Endothelial cell (in vitro differentiated cells): Measurements from ENCODE around the gene CXorf51B. TPM values are rescaled to one million over a fixed set of nuclear protein-coding genes. Genes with fewer than 3 reads are reported as not detected.
"Not testable (repeated sequence)": the region's sequence is repeated elsewhere in the genome, so short reads cannot be mapped to it uniquely, and the experiment has no call there.

Source experiments
- DNase-seq: peaks from one replicate; pipeline ENCODE4 v3.0.0; 2021; ENCODE audit warnings: low spot score
- H3K27ac Mint-ChIP-seq: one replicate; pipeline ENCODE4 v1.8.0; 2021; ENCODE audit warnings: mixed read lengths, inconsistent platforms; ENCODE audit not compliant: unreplicated experiment
- H3K27me3 Mint-ChIP-seq: one replicate; pipeline ENCODE4 v1.8.0; 2021; ENCODE audit warnings: mild to moderate bottlenecking, moderate library complexity, mixed read lengths, inconsistent platforms; ENCODE audit not compliant: unreplicated experiment
- H3K36me3 Mint-ChIP-seq: one replicate; pipeline ENCODE4 v1.8.0; 2021; ENCODE audit warnings: mild to moderate bottlenecking, low read depth, mixed read lengths, inconsistent platforms; ENCODE audit not compliant: unreplicated experiment
- H3K4me1 Mint-ChIP-seq: one replicate; pipeline ENCODE4 v1.8.0; 2021; ENCODE audit warnings: mild to moderate bottlenecking, mixed read lengths, inconsistent platforms; ENCODE audit not compliant: unreplicated experiment
- H3K4me3 Mint-ChIP-seq: one replicate; pipeline ENCODE4 v1.8.0; 2021; ENCODE audit warnings: mild to moderate bottlenecking, mixed read lengths, inconsistent platforms; ENCODE audit not compliant: unreplicated experiment
- H3K9me3 Mint-ChIP-seq: one replicate; pipeline ENCODE4 v1.8.0; 2021; ENCODE audit warnings: mixed read lengths, inconsistent platforms; ENCODE audit not compliant: unreplicated experiment
- long read RNA-seq: library from polyadenylated mRNA; unstranded; transcript quantifications from one replicate; pipeline ENCODE4 v2.0.0, GENCODE V29; 2020; ENCODE audit not compliant: unreplicated experiment
- total RNA-seq: library from RNA; stranded (reverse); fragmentation: NEBNext Ultra II Directional; extraction: Animal tissue kit (Norgen Biotek cat#: 25700); gene quantifications from one replicate; pipeline ENCODE4 v1.2.1, GENCODE V29; 2021; ENCODE audit not compliant: unreplicated experiment
- TF ChIP-seq, protein P1 (sequence below): fragments of 200-600 bp; sonication (generic); IDR thresholded peaks from one replicate; pipeline ENCODE4 v1.5.0; 2021; ENCODE audit warnings: antibody characterized with exemption; ENCODE audit not compliant: unreplicated experiment

The CXorf51B gene
- not detected for total RNA-seq
- long read RNA-seq: 0 reads

- not testable (repeated sequence) for H3K4me3 Mint-ChIP-seq, H3K27ac Mint-ChIP-seq, H3K36me3 Mint-ChIP-seq, H3K9me3 Mint-ChIP-seq, DNase-seq, H3K4me1 Mint-ChIP-seq, H3K27me3 Mint-ChIP-seq
Observed at GRCh38 chrX:146809471-146809870, at the start of gene CXorf51B. CXorf51B (plus strand) TSS chrX:146809771; CDS start chrX:146809792, 21 bp downstream.

GRCh38 chrX:146814644-146815043 lies 5.1 kb downstream of the CXorf51B start, which contains the start of gene CXorf51A:
CXorf51A (minus strand) TSS chrX:146814744; CDS start chrX:146814723, 21 bp downstream.
- not testable (repeated sequence) for H3K27ac Mint-ChIP-seq, DNase-seq, H3K4me1 Mint-ChIP-seq, H3K9me3 Mint-ChIP-seq, H3K36me3 Mint-ChIP-seq, H3K4me3 Mint-ChIP-seq, H3K27me3 Mint-ChIP-seq

DNA sequence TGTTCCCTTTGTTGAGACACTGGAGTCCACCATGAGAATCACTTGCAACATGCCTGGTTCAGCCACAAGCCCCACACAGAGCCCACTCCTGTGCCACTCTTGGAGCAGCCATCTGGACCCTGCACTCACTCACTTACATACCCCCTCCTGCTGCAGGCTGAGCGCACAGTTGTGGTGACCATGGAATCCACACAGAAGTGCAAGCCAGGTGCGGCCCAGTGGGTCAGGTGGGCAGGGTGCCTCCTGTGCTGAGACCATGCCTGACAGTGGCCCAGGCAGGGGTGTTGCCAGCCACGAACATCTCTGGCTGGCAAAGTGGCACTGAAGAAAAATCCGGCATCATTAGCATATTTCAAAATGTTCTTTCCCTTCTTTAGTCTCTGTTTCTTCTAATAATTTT lies 22.4 kb downstream of the CXorf51B start:
- no peak overlapping the region for H3K4me3 Mint-ChIP-seq
- no peaks in the 10 kb centered on the region for H3K9me3 Mint-ChIP-seq

GRCh38 chrX:146854281-146854680 lies 44.7 kb downstream of the CXorf51B start:
- H3K9me3 Mint-ChIP-seq: no peaks in the 10 kb centered on the region
- no peak overlapping the region for H3K4me3 Mint-ChIP-seq
- no peaks in the 10 kb centered on the region for H3K4me1 Mint-ChIP-seq
- TF ChIP-seq, protein P1, sequence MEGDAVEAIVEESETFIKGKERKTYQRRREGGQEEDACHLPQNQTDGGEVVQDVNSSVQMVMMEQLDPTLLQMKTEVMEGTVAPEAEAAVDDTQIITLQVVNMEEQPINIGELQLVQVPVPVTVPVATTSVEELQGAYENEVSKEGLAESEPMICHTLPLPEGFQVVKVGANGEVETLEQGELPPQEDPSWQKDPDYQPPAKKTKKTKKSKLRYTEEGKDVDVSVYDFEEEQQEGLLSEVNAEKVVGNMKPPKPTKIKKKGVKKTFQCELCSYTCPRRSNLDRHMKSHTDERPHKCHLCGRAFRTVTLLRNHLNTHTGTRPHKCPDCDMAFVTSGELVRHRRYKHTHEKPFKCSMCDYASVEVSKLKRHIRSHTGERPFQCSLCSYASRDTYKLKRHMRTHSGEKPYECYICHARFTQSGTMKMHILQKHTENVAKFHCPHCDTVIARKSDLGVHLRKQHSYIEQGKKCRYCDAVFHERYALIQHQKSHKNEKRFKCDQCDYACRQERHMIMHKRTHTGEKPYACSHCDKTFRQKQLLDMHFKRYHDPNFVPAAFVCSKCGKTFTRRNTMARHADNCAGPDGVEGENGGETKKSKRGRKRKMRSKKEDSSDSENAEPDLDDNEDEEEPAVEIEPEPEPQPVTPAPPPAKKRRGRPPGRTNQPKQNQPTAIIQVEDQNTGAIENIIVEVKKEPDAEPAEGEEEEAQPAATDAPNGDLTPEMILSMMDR: no peak
- H3K27ac Mint-ChIP-seq: no peak overlapping the region
- DNase-seq: no peak
- H3K36me3 Mint-ChIP-seq: no peaks in the 10 kb centered on the region
- no peaks in the 10 kb centered on the region for H3K27me3 Mint-ChIP-seq

More for the DNA sequence above, 22.4 kb downstream of the CXorf51B start:
- Mint-ChIP-seq H3K27ac (no peak overlapping the region), H3K4me1 (no peaks in the 10 kb centered on the region), H3K36me3 (no peaks in the 10 kb centered on the region), H3K27me3 (no peaks in the 10 kb centered on the region)
- no peak for DNase-seq
- TF ChIP-seq, protein P1: no peak

Other genes with a start within 250 kb of the CXorf51B start
- gene CXorf51A, start 5.0 kb downstream of the CXorf51B start, total RNA-seq: not detected